Renal pelvis (tissue), 4 donors: ENCODE measurements around the gene CELA3B. TPM values are rescaled to one million over a fixed set of nuclear protein-coding genes. Genes with fewer than 3 reads are reported as not detected.
"Not testable (repeated sequence)": the region's sequence is repeated elsewhere in the genome, so short reads cannot be mapped to it uniquely, and the experiment has no call there.

Experiments used
- DNase-seq: peaks from one replicate; pipeline ENCODE4 v3.0.0-alpha.2; 2013
- polyA plus RNA-seq, 3 donors: library from polyadenylated mRNA; unstranded; fragments of 120-200 nt; gene quantifications; one replicate each; pipeline ENCODE4 v1.2.1, GENCODE V29; 2013; ENCODE audit not compliant: insufficient read length in 3 of 3

CELA3B gene
- polyA plus RNA-seq, 3 donors = 0.36 TPM; not detected in 2

DNA sequence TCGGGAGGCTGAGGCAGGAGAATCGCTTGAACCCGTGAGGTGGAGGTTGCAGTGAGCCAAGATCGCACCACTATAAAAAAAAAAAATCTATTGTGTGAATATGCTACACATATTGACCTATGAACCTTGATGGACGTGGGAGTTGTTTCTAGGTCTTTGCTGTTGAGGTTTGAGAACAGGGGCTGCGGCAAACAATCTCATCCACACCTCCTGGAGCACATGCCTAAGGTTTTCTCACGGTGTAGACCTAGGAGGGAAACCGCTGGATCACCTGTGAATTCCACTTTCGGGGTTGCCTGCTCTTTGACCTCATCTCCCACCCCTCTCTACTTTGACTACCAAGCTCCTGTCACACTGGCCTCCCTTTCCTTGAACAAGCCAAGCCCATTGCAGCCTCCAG, 1.5 kb upstream of the CELA3B start:
- DNase-seq = not testable (repeated sequence)

GRCh38 chr1:21978209-21978608, 1.4 kb downstream of the CELA3B start:
- not testable (repeated sequence) for DNase-seq

GRCh38 chr1:21980515-21981220, 3.8 kb downstream of the CELA3B start:
- DNase-seq = not testable (repeated sequence)

- DNase-seq = not testable (repeated sequence)
Measured at GRCh38 chr1:21981253-21981652, 4.4 kb downstream of the CELA3B start.

GRCh38 chr1:21982122-21982521, 5.3 kb downstream of the CELA3B start:
- not testable (repeated sequence) for DNase-seq

GRCh38 chr1:21983539-21983938, 6.7 kb downstream of the CELA3B start:
- not testable (repeated sequence) for DNase-seq

DNA sequence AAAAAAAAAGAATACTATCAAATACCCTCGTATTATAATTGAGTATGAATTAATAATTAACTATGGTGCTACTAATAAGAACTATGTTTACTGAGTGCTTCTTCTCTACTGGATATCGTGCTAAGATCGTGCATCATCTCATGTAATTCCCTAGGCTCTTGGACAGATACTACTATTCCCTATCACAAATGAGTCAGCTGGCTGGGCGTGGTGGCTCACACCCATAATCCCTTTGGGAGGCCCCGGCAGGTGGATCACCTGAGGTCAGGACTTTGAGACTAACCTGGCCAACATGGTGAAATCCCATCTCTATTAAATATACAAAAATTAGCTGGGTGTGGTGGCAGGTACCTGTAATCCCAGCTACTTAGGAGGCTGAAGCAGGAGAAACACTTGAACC, 9.1 kb downstream of the CELA3B start:
- not testable (repeated sequence) for DNase-seq

GRCh38 chr1:21986386-21986785, 9.6 kb downstream of the CELA3B start:
- DNase-seq = not testable (repeated sequence)

- DNase-seq = not testable (repeated sequence)
Measured at GRCh38 chr1:21989672-21990393, 13.0 kb downstream of the CELA3B start.

GRCh38 chr1:21992186-21992585, 15.4 kb downstream of the CELA3B start:
- DNase-seq = not testable (repeated sequence)

DNA sequence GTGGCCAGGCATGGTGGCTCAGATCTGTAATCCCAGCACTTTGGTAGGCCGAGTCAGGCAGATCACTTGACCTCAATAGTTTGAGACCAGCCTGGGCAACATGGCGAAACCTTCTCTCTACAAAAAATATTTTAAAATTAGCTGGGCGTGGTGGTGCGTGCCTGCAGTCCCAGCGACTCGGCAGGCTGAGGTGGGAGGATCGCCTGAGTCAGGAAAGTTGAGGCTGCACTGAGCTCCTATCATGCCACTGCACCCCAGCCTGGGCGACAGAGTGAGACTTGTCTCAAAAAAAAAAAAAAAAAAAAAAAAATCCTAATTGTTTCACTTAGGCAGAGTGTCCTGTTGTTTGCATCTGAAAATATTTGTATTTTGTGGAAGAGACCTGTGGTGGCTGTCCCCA, 17.9 kb downstream of the CELA3B start:
- not testable (repeated sequence) for DNase-seq

DNA sequence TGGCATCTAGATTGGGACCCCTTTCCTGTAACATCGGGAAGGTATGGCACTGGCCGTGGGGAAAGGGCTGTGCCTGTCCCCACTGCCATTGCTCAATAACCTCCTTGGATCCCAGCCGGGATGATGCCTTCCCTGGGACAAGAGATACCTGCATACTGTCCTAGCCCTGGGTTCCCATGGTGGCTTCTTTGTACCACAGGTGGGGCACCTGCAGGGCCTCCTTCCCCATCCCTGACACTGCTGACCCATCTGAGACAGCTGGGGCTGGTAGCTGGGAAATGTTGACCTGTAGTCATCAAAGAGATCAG, 19.8 kb downstream of the CELA3B start:
- DNase-seq = not testable (repeated sequence)

DNA sequence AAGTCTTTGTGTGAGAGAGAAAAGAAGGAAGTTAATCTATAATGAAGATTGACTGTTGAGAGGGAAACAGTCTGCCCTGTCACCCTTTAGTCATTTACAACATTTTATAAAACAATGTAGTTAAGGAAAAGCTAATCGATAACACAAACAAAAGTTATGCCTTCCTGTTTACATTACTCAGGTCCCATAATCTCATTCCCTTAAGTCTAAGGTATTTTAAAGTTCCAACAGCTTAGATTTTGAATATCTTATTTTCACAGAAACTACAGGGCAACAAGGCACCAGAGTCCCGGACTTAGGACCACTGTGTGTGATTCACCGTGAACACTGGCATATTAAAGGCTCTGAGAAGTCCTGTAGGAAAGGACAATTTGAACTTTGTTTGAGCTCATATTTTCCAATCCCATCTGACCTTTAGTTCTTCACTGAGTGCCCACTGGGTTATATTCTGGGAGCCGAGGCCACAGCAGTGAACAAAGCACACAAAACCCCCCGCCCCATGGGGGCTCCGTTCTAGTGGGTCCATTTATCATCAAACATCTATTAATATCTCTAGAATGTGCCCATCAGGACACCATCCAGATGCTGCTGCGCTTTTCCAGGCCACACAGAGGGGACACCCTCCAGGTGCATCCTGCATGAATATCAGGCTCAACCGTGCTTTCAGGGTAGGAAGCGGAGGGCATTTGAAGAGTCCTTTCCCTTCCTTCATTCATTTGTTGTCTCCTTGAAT, 21.2 kb downstream of the CELA3B start:
- not testable (repeated sequence) for DNase-seq

- DNase-seq = not testable (repeated sequence)
Measured at GRCh38 chr1:21998624-21999294, 21.9 kb downstream of the CELA3B start.

GRCh38 chr1:21999645-22000044, 22.8 kb downstream of the CELA3B start:
- not testable (repeated sequence) for DNase-seq

DNA sequence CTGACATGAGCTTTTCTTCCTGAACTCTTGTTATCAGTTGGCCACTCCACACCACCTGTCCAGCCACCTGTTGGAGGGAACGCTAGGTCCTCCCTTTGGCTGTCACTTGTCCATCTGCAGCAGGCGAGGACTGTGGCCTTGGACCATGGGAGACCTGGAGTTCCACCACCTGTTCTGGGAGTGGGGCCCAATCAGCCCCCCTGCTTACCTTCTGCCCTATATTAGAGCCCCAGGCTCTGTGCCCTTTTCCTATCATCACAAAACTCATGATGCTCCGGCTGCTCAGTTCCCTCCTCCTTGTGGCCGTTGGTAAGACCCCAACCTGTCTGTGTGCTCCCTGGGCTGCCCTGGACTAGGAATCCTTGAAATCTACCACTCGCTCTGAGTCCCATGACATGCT, 24.6 kb downstream of the CELA3B start, which contains the start of gene CELA3A:
Gene CELA3A, plus strand, starts transcription at position 249 of the 400 bp plus-strand sequence. Its CDS starts 18 bp downstream, at position 267.
- no peak for DNase-seq

DNA sequence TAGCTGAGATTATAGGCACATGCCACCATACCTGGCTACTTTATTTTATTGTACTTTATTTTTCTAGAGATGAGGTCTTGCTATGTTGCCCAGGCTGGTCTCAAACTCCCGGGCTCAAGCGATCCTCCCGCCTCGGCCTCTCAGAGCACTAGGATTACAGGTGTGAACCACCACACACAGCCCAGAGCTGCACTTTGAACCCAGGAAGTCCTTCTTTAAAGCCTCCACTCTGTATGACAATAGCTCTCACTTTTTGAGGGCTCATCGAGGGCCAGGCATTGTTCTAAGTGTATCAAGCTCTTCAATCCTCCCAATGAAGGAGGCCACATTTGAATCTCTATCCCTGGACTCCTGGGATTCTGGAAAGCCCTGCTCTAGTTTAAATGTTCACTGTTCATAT, 25.6 kb downstream of the CELA3B start:
- DNase-seq = not testable (repeated sequence)

DNA sequence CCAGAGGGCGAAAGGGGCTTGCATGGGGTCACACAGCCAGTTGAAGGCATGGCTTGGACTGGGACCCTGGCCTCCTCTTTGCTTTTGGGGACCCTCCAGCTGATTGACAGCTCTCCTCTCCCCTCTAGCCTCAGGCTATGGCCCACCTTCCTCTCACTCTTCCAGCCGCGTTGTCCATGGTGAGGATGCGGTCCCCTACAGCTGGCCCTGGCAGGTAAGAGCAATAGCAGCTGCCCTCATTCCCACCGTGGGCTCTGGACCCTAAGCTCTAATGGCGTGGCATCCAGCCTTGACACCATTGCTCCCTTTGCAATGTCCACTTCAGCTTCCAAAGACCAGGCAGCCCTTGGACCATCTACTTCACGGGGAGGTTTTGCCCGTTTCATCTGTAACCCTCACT, 26.1 kb downstream of the CELA3B start:
- DNase-seq = not testable (repeated sequence)

GRCh38 chr1:22003959-22004358, 27.1 kb downstream of the CELA3B start:
- DNase-seq = not testable (repeated sequence)

DNA sequence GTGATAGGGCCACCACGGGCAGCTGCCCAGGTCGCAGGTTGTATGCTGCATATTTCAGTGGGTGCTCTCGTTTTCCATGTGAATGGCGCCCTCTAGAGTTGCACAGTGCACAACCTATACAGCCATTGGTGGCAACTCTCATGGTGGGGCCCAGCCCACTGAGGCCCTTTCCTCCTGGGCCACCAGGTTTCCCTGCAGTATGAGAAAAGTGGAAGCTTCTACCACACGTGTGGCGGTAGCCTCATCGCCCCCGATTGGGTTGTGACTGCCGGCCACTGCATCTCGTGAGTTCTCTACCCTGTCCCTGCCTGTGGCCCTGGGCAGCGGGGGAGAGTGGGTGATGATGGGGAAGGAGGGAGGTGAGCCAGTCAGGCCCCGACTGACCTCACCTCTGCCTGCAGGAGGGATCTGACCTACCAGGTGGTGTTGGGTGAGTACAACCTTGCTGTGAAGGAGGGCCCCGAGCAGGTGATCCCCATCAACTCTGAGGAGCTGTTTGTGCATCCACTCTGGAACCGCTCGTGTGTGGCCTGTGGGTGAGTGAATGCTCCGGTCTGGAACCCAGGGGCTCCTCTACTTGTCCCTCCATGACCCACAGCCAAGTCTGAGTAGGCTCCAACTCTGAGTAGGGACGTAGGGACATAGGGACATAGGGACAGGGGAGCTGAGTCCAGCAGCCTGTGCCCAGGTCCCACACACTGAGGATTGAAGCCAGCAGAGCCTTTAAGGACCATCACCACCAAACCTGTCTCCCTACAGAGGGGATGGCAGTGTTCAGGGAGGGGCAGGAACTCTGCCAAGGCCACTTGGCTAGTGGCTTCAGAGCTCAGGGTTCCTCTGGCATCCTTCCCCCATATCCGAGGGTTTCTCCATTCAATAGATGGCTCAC, 28.7 kb downstream of the CELA3B start:
- not testable (repeated sequence) for DNase-seq

DNA sequence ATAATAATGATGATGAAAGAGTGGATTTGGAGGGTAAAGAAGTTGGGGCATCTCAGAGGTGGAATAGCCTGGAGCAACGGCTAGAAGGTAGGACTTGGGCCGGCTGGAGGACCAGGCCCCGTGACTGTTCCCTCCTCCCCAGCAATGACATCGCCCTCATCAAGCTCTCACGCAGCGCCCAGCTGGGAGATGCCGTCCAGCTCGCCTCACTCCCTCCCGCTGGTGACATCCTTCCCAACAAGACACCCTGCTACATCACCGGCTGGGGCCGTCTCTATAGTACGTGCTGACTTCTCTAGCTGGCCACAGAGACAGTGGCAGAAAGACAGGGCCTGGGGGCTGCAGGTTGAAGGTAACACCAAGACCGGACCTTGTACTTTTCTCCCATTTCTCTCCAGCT, 29.9 kb downstream of the CELA3B start:
- DNase-seq = not testable (repeated sequence)
